GM21528 (cell line): Measurements from ENCODE around the gene OR10K2.
"Not testable (repeated sequence)": the region's sequence is repeated elsewhere in the genome, so short reads cannot be mapped to it uniquely, and the experiment has no call there.

Experiments
- ATAC-seq: cut with Tn5 transposase; IDR thresholded peaks from one replicate; pipeline ENCODE4 v1.9.1; 2021; ENCODE audit warnings: mild to moderate bottlenecking, moderate library complexity; ENCODE audit not compliant: unreplicated experiment, low FRiP score

The OR10K2 gene

GRCh38 chr1:158426137-158426536 is at the start of gene OR10K2:
TSS of gene OR10K2 (minus strand) at chr1:158426237. CDS start at chr1:158420866, 5,371 bp downstream.
- no peak for ATAC-seq

GRCh38 chr1:158471920-158472319 is 45.9 kb upstream of the OR10K2 start, which contains the start of gene OR10R2:
TSS of gene OR10R2 (plus strand) at chr1:158472220. CDS start at chr1:158472326, 106 bp downstream.
- no peak for ATAC-seq

- no peak for ATAC-seq
Observed at GRCh38 chr1:158461534-158461933, 35.5 kb upstream of the OR10K2 start, which contains the start of gene OR10K1. TSS of gene OR10K1 (plus strand) at chr1:158461834. CDS start at chr1:158465562, 3,728 bp downstream.

DNA sequence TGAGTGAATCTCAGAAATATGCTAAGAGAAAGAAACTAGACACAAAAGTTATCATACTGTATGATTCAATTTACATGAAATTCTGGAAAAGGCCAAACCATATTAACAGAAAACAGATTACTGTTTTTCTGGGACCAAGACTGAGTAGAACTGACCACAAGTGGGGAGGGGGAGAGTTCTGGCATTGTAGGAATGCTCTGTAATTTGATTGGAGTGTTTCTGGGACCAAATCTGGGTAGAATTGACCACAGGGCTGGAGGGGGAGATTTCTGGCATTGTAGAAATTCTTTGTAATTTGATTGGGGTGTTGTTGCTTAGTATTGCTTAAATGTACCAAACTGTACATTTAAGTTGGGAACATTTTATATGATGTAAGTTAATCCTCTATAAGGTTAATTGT is 32.2 kb upstream of the OR10K2 start:
- no peak for ATAC-seq

GRCh38 chr1:158457246-158457645 is 31.2 kb upstream of the OR10K2 start:
- no peak for ATAC-seq

- ATAC-seq, result no peak
Observed at GRCh38 chr1:158454537-158454936, 28.5 kb upstream of the OR10K2 start.

DNA sequence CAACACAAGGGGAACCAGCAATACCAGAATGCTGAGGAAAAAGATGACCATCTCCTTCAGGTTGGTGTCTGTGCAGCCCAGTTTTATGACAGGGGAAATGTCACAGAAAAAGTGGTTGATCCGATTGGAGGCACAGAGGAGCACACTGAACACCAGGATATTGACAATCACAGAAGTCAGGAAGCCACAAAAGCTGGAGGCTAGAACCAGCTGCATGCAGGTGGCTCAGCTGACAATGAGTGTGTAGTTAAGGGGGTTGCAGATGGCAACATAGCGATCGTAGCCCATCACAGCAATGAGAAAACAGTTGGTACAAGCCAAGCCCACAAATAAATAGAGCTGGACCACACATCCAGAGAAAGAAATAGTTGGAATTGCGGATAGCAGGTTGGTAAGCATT is 19.3 kb upstream of the OR10K2 start:
- ATAC-seq, result no peak

- no peak for ATAC-seq
Observed at GRCh38 chr1:158434741-158435140, 8.7 kb upstream of the OR10K2 start.

DNA sequence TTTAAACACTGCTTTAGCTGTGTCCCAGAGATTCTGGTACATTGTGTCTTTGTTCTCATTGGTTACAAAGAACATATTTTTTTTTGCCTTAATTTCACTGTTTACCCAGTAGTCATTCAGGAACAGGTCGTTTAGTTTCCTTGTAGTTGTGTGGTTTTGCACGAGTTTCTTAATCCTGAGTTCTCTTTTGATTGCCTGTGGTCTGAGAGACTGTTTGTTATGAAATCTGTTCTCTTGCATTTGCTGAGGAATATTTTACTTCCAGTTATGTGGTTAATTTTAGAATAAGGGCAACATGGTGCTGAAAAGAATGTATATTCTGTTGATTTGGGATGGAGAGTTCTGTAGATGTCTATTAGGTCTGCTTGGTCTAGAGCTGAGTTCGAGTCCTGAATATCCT is 4.1 kb upstream of the OR10K2 start:
- not testable (repeated sequence) for ATAC-seq

DNA sequence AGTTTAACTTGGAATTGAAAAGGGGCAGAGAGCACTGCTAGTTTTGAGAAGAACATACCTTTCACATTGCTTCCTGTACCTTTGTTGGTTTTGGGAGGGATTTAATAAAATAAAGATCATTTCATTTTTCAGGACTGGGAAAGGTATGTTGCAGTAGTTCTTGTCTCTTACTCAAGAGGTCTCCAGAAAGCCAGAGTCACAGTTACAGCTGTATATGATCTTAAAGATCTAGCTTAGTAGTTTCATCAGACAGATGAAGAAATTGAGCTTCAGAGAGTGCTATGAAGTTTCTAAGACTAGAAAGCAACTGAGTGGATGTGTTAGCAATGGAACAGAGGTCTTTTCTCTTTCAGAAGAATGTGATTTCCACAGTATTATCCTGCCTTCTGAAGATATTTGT is 1.0 kb downstream of the OR10K2 start:
- no peak for ATAC-seq

GRCh38 chr1:158422212-158422611 is 3.8 kb downstream of the OR10K2 start:
- no peak for ATAC-seq

- ATAC-seq, result no peak
Observed at GRCh38 chr1:158417586-158417985, 8.5 kb downstream of the OR10K2 start.

DNA sequence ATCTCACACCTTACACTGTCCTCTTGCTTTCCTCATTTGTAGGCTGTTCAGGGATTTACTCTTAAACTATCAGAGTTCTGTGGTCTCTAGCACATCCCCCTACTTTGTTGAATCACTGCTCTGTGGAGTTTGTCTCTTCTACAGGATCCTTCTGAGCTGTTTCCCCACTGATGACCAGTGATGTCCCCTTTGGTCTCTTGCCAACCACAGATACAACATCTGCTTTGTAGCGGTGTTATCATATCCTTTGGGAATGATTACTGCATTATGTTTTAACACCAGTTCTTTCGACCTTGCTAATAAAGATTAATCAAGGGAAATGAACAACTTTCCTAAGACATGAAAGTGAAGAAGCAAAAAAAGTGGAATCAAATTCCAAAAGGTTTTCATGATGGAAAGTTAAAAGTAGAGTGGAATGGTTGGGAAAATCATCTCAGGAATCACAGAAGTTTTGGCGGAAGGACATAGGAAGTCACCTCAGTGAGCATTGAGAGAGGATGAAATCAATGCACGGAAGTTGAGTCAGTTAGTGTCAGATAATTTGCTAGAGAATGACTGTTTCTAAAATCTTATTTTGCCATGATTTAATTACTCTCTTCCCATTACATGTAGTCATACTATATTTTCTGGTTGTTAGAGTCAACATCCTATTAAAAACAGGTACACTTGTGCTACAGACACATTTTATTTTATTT is 11.2 kb downstream of the OR10K2 start:
- ATAC-seq, result no peak

DNA sequence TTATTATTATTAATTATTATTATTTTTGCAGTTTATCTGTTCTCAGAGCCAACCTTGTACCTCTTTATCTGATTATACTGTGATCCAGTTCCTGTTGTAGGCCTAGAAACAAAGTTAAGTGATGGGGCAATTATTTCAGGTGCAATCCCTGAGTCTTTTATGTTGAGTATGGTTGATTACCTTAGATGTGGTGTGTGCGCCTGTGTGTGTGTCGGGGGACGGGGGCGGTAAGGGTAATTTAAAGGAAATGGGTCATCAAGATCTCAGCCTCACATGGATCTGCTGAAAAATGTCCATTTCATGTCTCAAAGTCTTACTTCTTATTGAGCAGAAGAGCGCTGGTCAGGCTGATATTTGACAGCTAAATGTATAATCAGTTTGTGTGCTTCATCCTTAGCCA is 18.9 kb downstream of the OR10K2 start:
- ATAC-seq, result no peak

DNA sequence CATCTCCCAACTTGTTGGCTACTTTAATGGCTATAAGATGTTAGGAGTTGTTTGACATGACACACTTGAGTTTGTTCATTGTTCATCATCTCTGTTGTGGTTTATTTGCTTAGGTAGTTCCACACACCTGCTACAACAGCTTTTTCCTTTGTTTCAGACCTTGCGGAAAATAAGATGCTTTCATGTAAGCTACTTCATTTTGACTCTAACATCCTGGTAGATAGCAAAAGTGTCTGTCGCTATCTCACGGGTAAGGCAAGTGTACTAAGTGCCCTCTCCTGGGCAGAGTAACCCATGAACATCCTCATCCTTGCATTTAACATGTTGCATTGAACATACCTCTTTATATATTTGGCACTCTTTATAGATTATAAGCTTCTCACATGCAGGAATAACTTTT is 25.2 kb downstream of the OR10K2 start:
- ATAC-seq, result no peak

- ATAC-seq, result no peak
Observed at GRCh38 chr1:158398818-158399514, 27.1 kb downstream of the OR10K2 start, which contains the start of gene OR10T2. TSS of gene OR10T2 (minus strand) at chr1:158399466. CDS start at chr1:158399466, 0 bp downstream.

- ATAC-seq, result no peak
Observed at GRCh38 chr1:158396646-158397045, 29.4 kb downstream of the OR10K2 start.

DNA sequence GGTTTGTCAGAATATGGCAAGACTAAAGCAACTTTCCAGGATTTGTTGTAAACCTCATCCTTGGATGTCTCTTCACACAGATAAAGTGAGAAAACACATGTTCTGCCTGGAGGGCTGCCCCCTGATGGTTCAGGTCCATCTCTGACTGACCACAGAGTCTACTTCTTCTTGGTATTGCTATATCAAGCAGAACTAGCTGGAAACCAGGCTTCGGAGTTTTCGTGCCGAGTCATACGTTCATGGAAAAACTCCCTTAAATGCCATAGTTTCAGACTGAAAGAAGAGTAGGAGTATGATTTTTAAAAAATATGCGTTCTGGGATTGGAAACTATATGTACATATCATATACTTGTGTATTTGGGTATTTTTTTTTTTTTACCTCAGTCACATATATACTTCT is 32.6 kb downstream of the OR10K2 start:
- ATAC-seq, result no peak

DNA sequence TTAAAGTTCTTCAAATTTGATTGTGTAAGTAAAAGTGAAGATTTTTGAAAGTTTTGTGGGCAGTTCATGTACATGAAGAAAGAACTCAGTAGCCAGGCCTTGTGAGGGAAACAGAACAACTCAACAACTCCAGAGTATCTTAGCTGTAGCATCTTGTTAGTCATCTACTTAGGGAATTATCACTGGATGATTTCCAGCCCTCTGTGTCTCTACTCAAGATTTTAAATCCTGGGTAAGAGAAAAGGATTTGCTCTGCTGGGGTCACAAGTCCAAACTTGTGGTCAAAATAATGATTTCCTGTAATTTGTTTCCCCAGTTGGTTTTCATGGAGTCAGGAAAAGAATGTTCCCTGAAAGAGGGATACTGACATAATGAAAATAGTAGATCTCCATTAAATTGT is 34.9 kb downstream of the OR10K2 start:
- ATAC-seq, result no peak

DNA sequence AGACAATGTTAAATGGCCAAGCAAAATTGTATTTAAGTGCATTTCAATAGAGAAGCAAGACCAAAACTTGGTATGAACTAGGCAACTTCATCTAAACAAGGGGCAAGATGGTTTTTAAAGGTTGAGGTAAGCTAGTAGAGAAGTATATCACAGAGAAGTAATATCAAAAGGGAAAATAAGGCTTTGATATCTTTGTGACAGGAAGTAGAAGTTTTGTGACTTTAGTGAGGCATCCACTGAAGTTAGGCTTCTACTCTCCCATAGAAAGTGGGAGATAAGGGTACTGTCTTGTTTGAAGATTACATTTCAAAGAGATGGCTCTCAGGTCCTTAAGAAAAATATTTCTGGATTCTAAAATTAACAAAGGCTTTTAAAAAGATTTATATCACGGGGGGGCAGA is 35.7 kb downstream of the OR10K2 start:
- ATAC-seq, result no peak

- no peak for ATAC-seq
Observed at GRCh38 chr1:158374860-158375259, 51.2 kb downstream of the OR10K2 start.

- not testable (repeated sequence) for ATAC-seq
Observed at GRCh38 chr1:158374101-158374500, 51.9 kb downstream of the OR10K2 start.
